Kidney (tissue), 14 donors: ENCODE results near the gene DIS3L2. TPM values are rescaled to one million over a fixed set of nuclear protein-coding genes. Genes with fewer than 3 reads are reported as not detected.

Experiments used
- DNase-seq, 5 donors: peaks; one replicate each; pipeline ENCODE4 v3.0.0-alpha.2; 2013 to 2020
- FAIRE-seq: peaks from 2 replicates; lab custom pipeline; 2012; peaks lifted over from hg19 to GRCh38; lab: Jason Lieb, UNC
- H3K27ac ChIP-seq, 2 donors: one replicate each; pipeline ENCODE4 v1.7.0; 2013; ENCODE audit warnings: low read depth in 2 of 2, low read length in 2 of 2, inconsistent platforms in 1 of 2
- H3K27me3 ChIP-seq: one replicate; pipeline ENCODE4 v1.7.1; 2013; ENCODE audit warnings: low read length, inconsistent platforms; ENCODE audit not compliant: control insufficient read depth, insufficient read depth
- H3K36me3 ChIP-seq, 3 donors: one replicate each; pipeline versions ENCODE4 v1.7.0 to v1.7.1; 2013; ENCODE audit warnings: low read length in 3 of 3, control low read depth in 1 of 3, inconsistent platforms in 1 of 3; ENCODE audit not compliant: insufficient read depth in 3 of 3, control insufficient read depth in 2 of 3
- H3K4me1 ChIP-seq, 3 donors: one replicate each; pipeline versions ENCODE4 v1.7.0 to v1.7.1; 2013; ENCODE audit warnings: low read length in 3 of 3, inconsistent platforms in 1 of 3, low read depth in 1 of 3; ENCODE audit not compliant: control insufficient read depth in 2 of 3, insufficient read depth in 2 of 3
- H3K4me3 ChIP-seq, 3 donors: one replicate each; pipeline versions ENCODE4 v1.7.0 to v1.8.1; 2013; ENCODE audit warnings: low read length in 3 of 3, control low read depth in 1 of 3, inconsistent platforms in 1 of 3
- H3K9ac ChIP-seq, 3 donors: one replicate each; pipeline versions ENCODE4 v1.7.0 to v1.7.1; 2013; ENCODE audit warnings: low read length in 3 of 3, control low read depth in 1 of 3, inconsistent platforms in 1 of 3
- H3K9me3 ChIP-seq, 3 donors: one replicate each; pipeline versions ENCODE4 v1.7.0 to v1.7.1; 2013; ENCODE audit warnings: low read length in 3 of 3, control low read depth in 1 of 3, inconsistent platforms in 1 of 3; ENCODE audit not compliant: control insufficient read depth in 2 of 3, insufficient read depth in 1 of 3
- intact Hi-C: fragments of 100-400 bp; cut with DNase I; formaldehyde crosslinking; loops from one replicate; pipeline ENCODE4 v1.11.1; 2022
- polyA plus RNA-seq: library from polyadenylated mRNA; stranded (reverse); fragments of 350-450 nt; fragmentation: Illumina TruSeq; extraction: RNeasy Lipid Tissue Mini Kit (QIAGEN cat#74804); gene quantifications from one replicate; pipeline ENCODE4 v1.2.3, GENCODE V29; 2014; ENCODE audit warnings: low read depth, low replicate concordance; ENCODE audit not compliant: insufficient read depth
- total RNA-seq: library from RNA; stranded (reverse); fragmentation: NEBNext Ultra II Directional; extraction: Animal tissue kit (Norgen Biotek cat#: 25700); gene quantifications from one replicate; pipeline ENCODE4 v1.2.1, GENCODE V29; 2021
- TF ChIP-seq, protein P1 (sequence below): IDR thresholded peaks from 3 replicates; pipeline ENCODE4 v1.5.1; 2012; ENCODE audit warnings: mild to moderate bottlenecking, moderate library complexity, borderline replicate concordance; ENCODE audit not compliant: insufficient read depth; ENCODE audit errors: extremely low read depth
- donor health status: control.
- donor health status: control.
- donor health status: control.
- donor health status: control.
- donor health status: control.
- donor health status: DM: yes; HTN: yes; CAD: no.
- donor health status: Normal renal cell carcinoma (clear cell type).

Gene DIS3L2
- total and polyA plus RNA-seq, 2 donors from 2014 or later = 12.3 to 47.7 TPM

DNA sequence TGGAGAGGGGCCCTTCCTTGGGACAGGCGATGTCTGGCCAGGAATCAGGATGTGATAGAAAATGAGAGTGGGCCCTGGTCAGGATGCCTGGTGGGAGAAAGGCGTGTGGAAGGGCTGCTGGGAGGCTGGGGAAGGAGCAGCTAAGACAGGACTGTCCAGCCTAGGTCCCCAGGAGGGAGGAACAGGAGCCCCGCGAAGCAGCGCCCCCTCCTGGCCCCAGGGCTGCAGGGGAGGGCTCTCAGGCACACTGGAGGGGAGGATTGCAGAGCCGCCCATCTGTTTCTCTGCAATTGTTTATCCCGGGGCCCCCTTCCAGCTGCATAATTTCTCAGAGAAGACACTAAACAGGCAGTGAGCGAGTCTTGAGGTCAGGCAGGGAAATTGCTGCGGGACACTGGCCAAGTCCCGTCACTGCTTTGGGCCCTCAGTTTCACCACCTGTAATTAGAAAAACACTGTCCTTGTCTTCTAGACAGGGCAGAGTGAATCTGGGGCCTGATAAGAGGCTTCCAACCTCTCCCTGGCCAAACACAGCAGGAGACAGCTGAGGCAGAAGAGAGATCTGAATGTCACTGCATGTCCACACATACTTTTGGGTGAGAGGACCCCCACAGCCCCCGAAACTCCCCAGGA lies 31.4 kb upstream of the DIS3L2 start:
- no peak overlapping the region for H3K4me3 ChIP-seq
- peaks cover 12% of the 10 kb centered on the region for H3K27me3 ChIP-seq
- TF ChIP-seq, protein P1, sequence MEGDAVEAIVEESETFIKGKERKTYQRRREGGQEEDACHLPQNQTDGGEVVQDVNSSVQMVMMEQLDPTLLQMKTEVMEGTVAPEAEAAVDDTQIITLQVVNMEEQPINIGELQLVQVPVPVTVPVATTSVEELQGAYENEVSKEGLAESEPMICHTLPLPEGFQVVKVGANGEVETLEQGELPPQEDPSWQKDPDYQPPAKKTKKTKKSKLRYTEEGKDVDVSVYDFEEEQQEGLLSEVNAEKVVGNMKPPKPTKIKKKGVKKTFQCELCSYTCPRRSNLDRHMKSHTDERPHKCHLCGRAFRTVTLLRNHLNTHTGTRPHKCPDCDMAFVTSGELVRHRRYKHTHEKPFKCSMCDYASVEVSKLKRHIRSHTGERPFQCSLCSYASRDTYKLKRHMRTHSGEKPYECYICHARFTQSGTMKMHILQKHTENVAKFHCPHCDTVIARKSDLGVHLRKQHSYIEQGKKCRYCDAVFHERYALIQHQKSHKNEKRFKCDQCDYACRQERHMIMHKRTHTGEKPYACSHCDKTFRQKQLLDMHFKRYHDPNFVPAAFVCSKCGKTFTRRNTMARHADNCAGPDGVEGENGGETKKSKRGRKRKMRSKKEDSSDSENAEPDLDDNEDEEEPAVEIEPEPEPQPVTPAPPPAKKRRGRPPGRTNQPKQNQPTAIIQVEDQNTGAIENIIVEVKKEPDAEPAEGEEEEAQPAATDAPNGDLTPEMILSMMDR = no peak
- no peak overlapping the region for H3K9ac ChIP-seq
- DNase-seq (peak in 3 of 5 donors; percentile 17 to 65 (median 55)), FAIRE-seq (no peak)
- H3K4me1 ChIP-seq = peaks cover 0 to 16% (median 0%) of the 10 kb centered on the region in 3 donors
- no peaks in the 10 kb centered on the region for H3K9me3 ChIP-seq
- H3K36me3 ChIP-seq = no peaks in the 10 kb centered on the region
- H3K27ac ChIP-seq = no peak overlapping the region
- intact Hi-C loops = loop anchor here (10.0 kb wide), 1 partner anchor 395 kb away; no protein-coding TSS in a partner anchor

DNA sequence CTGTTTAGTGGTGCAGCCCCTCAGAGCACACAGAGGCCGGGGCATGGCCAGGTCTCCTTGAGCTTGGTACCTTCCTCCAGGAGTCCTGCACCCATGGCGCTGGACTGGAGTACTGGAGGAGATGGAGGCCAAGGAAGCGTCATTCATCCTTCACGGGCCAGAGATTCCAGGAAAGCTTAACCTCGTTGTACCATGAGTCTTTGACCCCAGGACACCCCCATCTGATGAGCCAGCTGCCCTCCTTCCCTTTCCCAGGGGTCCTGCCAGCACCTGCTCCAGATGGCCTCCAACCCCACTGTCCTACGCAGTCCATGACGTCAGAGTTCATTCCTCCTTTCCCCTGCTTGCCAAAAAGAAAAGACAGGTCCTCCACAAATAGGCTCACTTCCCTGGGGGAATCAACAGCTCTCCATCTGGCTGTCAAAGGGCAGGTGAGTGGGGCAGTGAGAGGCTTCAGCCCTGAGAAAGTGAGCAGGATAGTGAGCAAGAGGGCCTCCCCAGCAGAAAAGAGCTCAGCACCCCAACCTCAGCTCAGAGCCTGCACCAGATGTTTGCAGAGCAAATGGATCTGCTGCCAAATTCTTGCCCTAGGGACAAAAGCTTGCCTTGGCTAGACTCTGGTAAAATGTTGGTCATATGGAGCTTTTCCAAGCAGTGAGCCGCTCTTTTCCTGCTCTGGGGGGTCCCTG lies 30.8 kb upstream of the DIS3L2 start:
- Histone ChIP-seq H3K36me3 (no peaks in the 10 kb centered on the region), H3K9me3 (no peaks in the 10 kb centered on the region), H3K27me3 (peaks cover 12% of the 10 kb centered on the region), H3K4me1 (peaks cover 0 to 13% (median 0%) of the 10 kb centered on the region in 3 donors), H3K9ac (no peak overlapping the region), H3K4me3 (no peak overlapping the region), H3K27ac (no peak overlapping the region)
- FAIRE-seq = no peak
- intact Hi-C loops = no loop called here
- peak in 1 of 5 donors; percentile 32 for DNase-seq
- TF ChIP-seq, protein P1 = no peak

DNA sequence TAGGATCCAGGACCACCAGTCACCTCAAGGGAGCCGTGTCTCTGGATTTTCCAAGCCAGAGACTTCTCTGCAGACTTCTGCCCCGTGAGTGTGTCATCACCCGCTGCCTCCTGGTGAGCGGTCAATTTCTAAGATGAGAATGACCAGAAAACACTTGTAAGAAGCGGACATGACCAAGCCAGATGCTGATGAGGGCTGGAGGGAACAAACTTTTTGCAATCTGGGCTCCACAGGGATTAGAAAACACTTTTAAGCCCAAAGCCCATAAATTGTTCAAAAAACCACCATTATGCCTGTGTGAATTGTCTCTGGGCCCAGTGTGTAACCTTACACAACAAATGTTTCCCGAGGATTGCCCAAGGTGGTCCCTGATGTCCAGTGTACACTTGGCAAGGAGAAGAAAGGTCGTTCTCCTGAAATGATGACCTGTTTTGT lies 30.0 kb upstream of the DIS3L2 start:
- H3K27ac ChIP-seq = no peak overlapping the region
- intact Hi-C loops = no loop called here
- no peak for DNase-seq
- no peak overlapping the region for H3K4me3 ChIP-seq
- TF ChIP-seq, protein P1 = no peak
- H3K9ac ChIP-seq = no peak overlapping the region
- H3K27me3 ChIP-seq = peaks cover 12% of the 10 kb centered on the region
- peaks cover 0 to 7% (median 0%) of the 10 kb centered on the region in 3 donors for H3K4me1 ChIP-seq
- H3K9me3 ChIP-seq = no peaks in the 10 kb centered on the region
- H3K36me3 ChIP-seq = no peaks in the 10 kb centered on the region
- no peak for FAIRE-seq
